ENCODE results near the gene ATP5PD. TPM values are rescaled to one million over a fixed set of nuclear protein-coding genes. Genes with fewer than 3 reads are reported as not detected.

ATP5PD gene
- total and polyA plus RNA-seq, 2 of the 8 experiments (the other 6 are each of a cell fraction or from before 2014, with no cell fraction given), result 335 to 407 TPM

GRCh38 chr17:75086496-75087181, 39.9 kb upstream of the ATP5PD start:
- Histone ChIP-seq H2BK15ac (ENCODE audit: low read length) (peak overlapping the region; percentile 55; the same call in 1 of the 2 replicates), H2BK20ac (ENCODE audit: low read length) (peak overlapping the region; percentile 55; the same call in 1 of the 2 replicates), H3K56ac (replicated peaks; ENCODE audit: insufficient read length, low read depth, low read length) (no peak overlapping the region), H2BK12ac (ENCODE audit: low read depth, low read length) (peak overlapping the region; percentile 53; the same call in 1 of the 2 replicates), H3K9me3 (ENCODE audit: insufficient read depth in 2 of 2, low read depth in 1 of 2, low read length in 1 of 2) (no peaks in the 10 kb centered on the region), H3K4me1 (replicated peaks in 1 of 4; ENCODE audit: control insufficient read depth in 3 of 4, insufficient read depth in 4 of 4, low read length in 3 of 4) (peaks cover 3 to 33% (median 27%) of the 10 kb centered on the region in 4 experiments), H2BK5ac (ENCODE audit: low read depth, low read length) (peak overlapping the region; percentile 94; the same call in 1 of the 2 replicates), H4K20me1 (replicated peaks in 1 of 2; ENCODE audit: control insufficient read depth in 1 of 2, insufficient read depth in 2 of 2, low read length in 2 of 2) (no peaks in the 10 kb centered on the region), H3K4me3 (ENCODE audit: extremely low read depth in 1 of 4, insufficient read depth in 2 of 4, low read depth in 3 of 4, low read length in 4 of 4) (peak overlapping the region in 1 of 4 experiments; percentile 73; a peak in 1 of 8 replicates), H3K9ac (replicated peaks in 1 of 4; ENCODE audit: extremely low read depth in 1 of 4, low read depth in 3 of 4, low read length in 3 of 4) (no peak overlapping the region), H3K27ac (ENCODE audit: low read depth, low read length) (no peak overlapping the region; the same call in 1 of the 2 replicates), H3K36me3 (ENCODE audit: control insufficient read depth in 2 of 4, insufficient read depth in 4 of 4, low read length in 3 of 4) (no peaks in the 10 kb centered on the region), H4K5ac (ENCODE audit: insufficient read length, low read depth, low read length) (no peak overlapping the region), H3K27me3 (replicated peaks in 1 of 4; ENCODE audit: control insufficient read depth in 3 of 4, extremely low read depth in 1 of 4, insufficient read depth in 3 of 4, low read length in 3 of 4) (no peaks in the 10 kb centered on the region), H3K4ac (replicated peaks; ENCODE audit: insufficient read length, low read depth, low read length) (peak overlapping the region; percentile 62), H4K8ac (ENCODE audit: extremely low read depth, insufficient read depth, low read length) (peak overlapping the region; percentile 62), H2AFZ (ENCODE audit: low read length) (no peak overlapping the region), H2BK120ac (replicated peaks; ENCODE audit: low read depth, low read length) (no peak overlapping the region), H3K4me2 (ENCODE audit: insufficient read depth in 1 of 2, low read depth in 2 of 2, low read length in 2 of 2) (peak overlapping the region; percentile 82 to 90; a peak in 3 of 4 replicates), H3K79me2 (ENCODE audit: control insufficient read depth in 1 of 2, insufficient read depth in 2 of 2, low read length in 2 of 2) (peaks cover 0 to 1% of the 10 kb centered on the region in 2 experiments; a peak in 1 of 4 replicates), H2AK5ac (ENCODE audit: low read depth, low read length) (0 out of 2 replicates have a peak overlapping the region, but pooled peaks have one; percentile 17), H3K18ac (ENCODE audit: extremely low read depth, low read length) (no peak overlapping the region; the same call in 1 of the 2 replicates), H3K14ac (ENCODE audit: insufficient read length) (no peak overlapping the region), H3K23me2 (ENCODE audit: low read depth, low read length) (peaks cover 11% of the 10 kb centered on the region; the same call in 1 of the 2 replicates), H3K23ac (ENCODE audit: insufficient read length) (no peak overlapping the region), H4K91ac (replicated peaks; ENCODE audit: insufficient read length, low read length) (peak overlapping the region; percentile 11), H3K79me1 (ENCODE audit: low read depth, low read length) (peaks cover 5% of the 10 kb centered on the region)
- WGBS, 2 experiments (ENCODE audit: extremely low coverage in 1 of 2, insufficient coverage in 1 of 2, insufficient read length in 1 of 2, insufficient replicate concordance in 2 of 2, low coverage in 1 of 2, low lambda C conversion rate in 2 of 2, missing lambda C conversion rate in 1 of 2), result 84 to 100% methylated on average over 1 to 15 of the region's 15 CpGs
- POLR2A ChIA-PET (ENCODE audit: partially characterized antibody), result interaction anchor here (1.5 to 3.7 kb wide), 10 partner anchors 8 to 74 kb away, joined by 4 to 32 read pairs (median 10); partner anchors contain the start of genes MRPL58 and NT5C
- TF ChIP-seq BRCA1 (IDR thresholded peaks at IDR 0.05; ENCODE audit: low read depth, low read length) (no peak), EP300 (IDR thresholded peaks at IDR 0.05; ENCODE audit: borderline replicate concordance in 1 of 2, low read depth in 2 of 2, low read length in 2 of 2) (no peak), RFX5 (IDR thresholded peaks at IDR 0.05; ENCODE audit: borderline replicate concordance, low read depth, low read length) (no peak)
- TF ChIP-seq, protein P1, sequence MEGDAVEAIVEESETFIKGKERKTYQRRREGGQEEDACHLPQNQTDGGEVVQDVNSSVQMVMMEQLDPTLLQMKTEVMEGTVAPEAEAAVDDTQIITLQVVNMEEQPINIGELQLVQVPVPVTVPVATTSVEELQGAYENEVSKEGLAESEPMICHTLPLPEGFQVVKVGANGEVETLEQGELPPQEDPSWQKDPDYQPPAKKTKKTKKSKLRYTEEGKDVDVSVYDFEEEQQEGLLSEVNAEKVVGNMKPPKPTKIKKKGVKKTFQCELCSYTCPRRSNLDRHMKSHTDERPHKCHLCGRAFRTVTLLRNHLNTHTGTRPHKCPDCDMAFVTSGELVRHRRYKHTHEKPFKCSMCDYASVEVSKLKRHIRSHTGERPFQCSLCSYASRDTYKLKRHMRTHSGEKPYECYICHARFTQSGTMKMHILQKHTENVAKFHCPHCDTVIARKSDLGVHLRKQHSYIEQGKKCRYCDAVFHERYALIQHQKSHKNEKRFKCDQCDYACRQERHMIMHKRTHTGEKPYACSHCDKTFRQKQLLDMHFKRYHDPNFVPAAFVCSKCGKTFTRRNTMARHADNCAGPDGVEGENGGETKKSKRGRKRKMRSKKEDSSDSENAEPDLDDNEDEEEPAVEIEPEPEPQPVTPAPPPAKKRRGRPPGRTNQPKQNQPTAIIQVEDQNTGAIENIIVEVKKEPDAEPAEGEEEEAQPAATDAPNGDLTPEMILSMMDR (IDR thresholded peaks at IDR 0.05; ENCODE audit: control extremely low read depth in 1 of 3, insufficient read depth in 1 of 3, low read depth in 1 of 3, low read length in 3 of 3), result peak in 1 of 3 experiments; percentile 7; a peak in 1 of 4 replicates
- CTCF ChIA-PET (ENCODE audit: partially characterized antibody), result interaction anchor here (1.0 to 6.3 kb wide), 7 partner anchors 12 to 124 kb away, joined by 3 to 81 read pairs (median 5); no protein-coding TSS in a partner anchor
- DNase-seq (ENCODE audit: low read depth in 1 of 2, low spot score in 2 of 2) (no peak), FAIRE-seq (no peak)
